SU-DHL-6 (cell line): ENCODE results near the gene PTPRN2.
"Not testable (repeated sequence)": the region's sequence is repeated elsewhere in the genome, so short reads cannot be mapped to it uniquely, and the experiment has no call there.

ENCODE experiments used
- H2AFZ ChIP-seq: fragments of 200-600 bp; sonication (generic); 2 replicates; pipeline ENCODE4 v1.6.1; 2014; ENCODE audit warnings: low read depth, mild to moderate bottlenecking, moderate library complexity, mixed read lengths, antibody characterized with exemption, low read length; ENCODE audit not compliant: severe bottlenecking
- H3F3A ChIP-seq: fragments of 200-600 bp; shearing (Covaris generic); 2 replicates; pipeline ENCODE4 v1.6.0; 2016; ENCODE audit warnings: antibody characterized with exemption, mild to moderate bottlenecking; ENCODE audit not compliant: insufficient read depth
- H3K27ac ChIP-seq: fragments of 200-600 bp; sonication (generic); 2 replicates; pipeline ENCODE4 v1.5.1; 2016; ENCODE audit warnings: low read depth, mild to moderate bottlenecking, low read length, moderate library complexity, mixed read lengths
- H3K27me3 ChIP-seq: fragments of 200-600 bp; sonication (generic), shearing (Covaris generic); 2 replicates; pipeline ENCODE4 v1.6.0; 2014; ENCODE audit warnings: mild to moderate bottlenecking, low read length
- H3K36me3 ChIP-seq: fragments of 200-600 bp; sonication (generic); 2 replicates; pipeline ENCODE4 v1.6.1; 2014; ENCODE audit warnings: mild to moderate bottlenecking, low read length, mixed read lengths
- H3K4me2 ChIP-seq: fragments of 300-600, 200-600 bp; shearing (Covaris generic), sonication (generic); 2 replicates; pipeline ENCODE4 v1.6.0; 2014; ENCODE audit warnings: low read length, low read depth, mild to moderate bottlenecking; ENCODE audit not compliant: poor library complexity, severe bottlenecking
- H3K4me3 ChIP-seq: fragments of 200-600 bp; sonication (generic); 2 replicates; pipeline ENCODE4 v1.5.1; 2014; ENCODE audit warnings: antibody characterized with exemption, low read length, mild to moderate bottlenecking, mixed read lengths; ENCODE audit not compliant: insufficient read depth, poor library complexity, severe bottlenecking
- H3K79me2 ChIP-seq: fragments of 200-600 bp; sonication (generic); 2 replicates; pipeline ENCODE4 v1.6.1; 2014; ENCODE audit warnings: mild to moderate bottlenecking, low read length, moderate library complexity; ENCODE audit not compliant: insufficient read depth
- H3K9ac ChIP-seq: fragments of 200-600 bp; sonication (generic); 2 replicates; pipeline ENCODE4 v1.7.0; 2014; ENCODE audit warnings: mild to moderate bottlenecking, low read length
- H3K9me2 ChIP-seq: fragments of 200-600 bp; sonication (generic); replicated peaks from 2 replicates; pipeline ENCODE4 v1.6.1; 2014; ENCODE audit warnings: low read length; ENCODE audit not compliant: insufficient read depth
- H3K9me3 ChIP-seq: fragments of 200-600 bp; sonication (generic); 2 replicates; pipeline ENCODE4 v1.6.1; 2014; ENCODE audit warnings: low read length, mixed read lengths; ENCODE audit not compliant: insufficient read depth
- H4K20me1 ChIP-seq: fragments of 200-600 bp; sonication (generic); 2 replicates; pipeline ENCODE4 v1.6.1; 2014; ENCODE audit warnings: low read depth, mild to moderate bottlenecking, antibody characterized with exemption, low read length, moderate library complexity, mixed read lengths
- EZH2phosphoT487 ChIP-seq: fragments of 200-600 bp; sonication (generic), shearing (Covaris generic); conservative IDR thresholded peaks from 2 replicates; pipeline ENCODE4 v1.6.1; 2018; ENCODE audit warnings: mild to moderate bottlenecking, antibody characterized with exemption, low read length, moderate library complexity, mixed read lengths
- TF ChIP-seq, protein P1 (sequence below): fragments of 200-600 bp; sonication (generic); IDR thresholded peaks from one replicate; pipeline ENCODE4 v1.5.1; 2017; ENCODE audit warnings: antibody characterized with exemption, mild to moderate bottlenecking, low read length, moderate library complexity; ENCODE audit not compliant: insufficient read depth, poor library complexity, severe bottlenecking

The PTPRN2 gene

GRCh38 chr7:157502701-157503111 is 1084.9 kb downstream of the PTPRN2 start:
- Histone ChIP-seq H3K27ac (no peak overlapping the region), H4K20me1 (no peaks in the 10 kb centered on the region), H3K79me2 (no peaks in the 10 kb centered on the region), H3F3A (no peaks in the 10 kb centered on the region), H3K9ac (no peak overlapping the region), H2AFZ (no peak overlapping the region), H3K27me3 (no peaks in the 10 kb centered on the region), H3K9me2 (no peaks in the 10 kb centered on the region), H3K36me3 (no peaks in the 10 kb centered on the region), H3K4me3 (no peak overlapping the region), H3K9me3 (no peaks in the 10 kb centered on the region), H3K4me2 (no peak overlapping the region)
- TF ChIP-seq, protein P1, sequence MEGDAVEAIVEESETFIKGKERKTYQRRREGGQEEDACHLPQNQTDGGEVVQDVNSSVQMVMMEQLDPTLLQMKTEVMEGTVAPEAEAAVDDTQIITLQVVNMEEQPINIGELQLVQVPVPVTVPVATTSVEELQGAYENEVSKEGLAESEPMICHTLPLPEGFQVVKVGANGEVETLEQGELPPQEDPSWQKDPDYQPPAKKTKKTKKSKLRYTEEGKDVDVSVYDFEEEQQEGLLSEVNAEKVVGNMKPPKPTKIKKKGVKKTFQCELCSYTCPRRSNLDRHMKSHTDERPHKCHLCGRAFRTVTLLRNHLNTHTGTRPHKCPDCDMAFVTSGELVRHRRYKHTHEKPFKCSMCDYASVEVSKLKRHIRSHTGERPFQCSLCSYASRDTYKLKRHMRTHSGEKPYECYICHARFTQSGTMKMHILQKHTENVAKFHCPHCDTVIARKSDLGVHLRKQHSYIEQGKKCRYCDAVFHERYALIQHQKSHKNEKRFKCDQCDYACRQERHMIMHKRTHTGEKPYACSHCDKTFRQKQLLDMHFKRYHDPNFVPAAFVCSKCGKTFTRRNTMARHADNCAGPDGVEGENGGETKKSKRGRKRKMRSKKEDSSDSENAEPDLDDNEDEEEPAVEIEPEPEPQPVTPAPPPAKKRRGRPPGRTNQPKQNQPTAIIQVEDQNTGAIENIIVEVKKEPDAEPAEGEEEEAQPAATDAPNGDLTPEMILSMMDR, result no peak
- no peak for TF ChIP-seq EZH2phosphoT487

- Histone ChIP-seq H3K9me2 (no peaks in the 10 kb centered on the region), H2AFZ (no peak overlapping the region), H3K9me3 (no peaks in the 10 kb centered on the region), H4K20me1 (no peaks in the 10 kb centered on the region), H3F3A (no peaks in the 10 kb centered on the region), H3K27me3 (no peaks in the 10 kb centered on the region), H3K4me3 (no peak overlapping the region), H3K79me2 (no peaks in the 10 kb centered on the region), H3K4me2 (no peak overlapping the region), H3K9ac (no peak overlapping the region), H3K27ac (no peak overlapping the region), H3K36me3 (no peaks in the 10 kb centered on the region)
- TF ChIP-seq EZH2phosphoT487, result no peak
- TF ChIP-seq, protein P1, result no peak
These were observed 1086.0 kb downstream of the PTPRN2 start for GRCh38 chr7:157501581-157501980.

DNA sequence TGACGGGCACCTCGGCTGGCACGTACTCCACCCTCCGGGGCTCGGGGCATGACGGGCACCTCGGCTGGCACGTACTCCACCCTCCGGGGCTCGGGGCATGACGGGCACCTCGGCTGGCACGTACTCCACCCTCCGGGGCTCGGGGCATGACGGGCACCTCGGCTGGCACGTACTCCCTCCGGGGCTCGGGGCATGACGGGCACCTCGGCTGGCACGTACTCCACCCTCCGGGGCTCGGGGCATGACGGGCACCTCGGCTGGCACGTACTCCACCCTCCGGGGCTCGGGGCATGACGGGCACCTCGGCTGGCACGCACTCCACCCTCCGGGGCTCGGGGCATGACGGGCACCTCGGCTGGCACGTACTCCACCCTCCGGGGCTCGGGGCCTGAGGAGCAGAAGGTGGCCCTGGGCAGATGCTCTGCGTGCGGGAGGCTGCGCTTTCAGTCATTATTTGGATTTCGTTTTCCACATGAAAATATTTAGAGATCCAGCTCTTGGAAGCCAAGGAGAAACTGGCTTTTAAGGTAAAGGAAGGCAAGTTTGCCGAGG is 1086.6 kb downstream of the PTPRN2 start:
- H3K4me3 ChIP-seq, H4K20me1 ChIP-seq, H3K9me2 ChIP-seq, H3F3A ChIP-seq, H3K27ac ChIP-seq, H2AFZ ChIP-seq, H3K9ac ChIP-seq, H3K4me2 ChIP-seq, H3K79me2 ChIP-seq, H3K9me3 ChIP-seq, H3K27me3 ChIP-seq, H3K36me3 ChIP-seq: not testable (repeated sequence)

DNA sequence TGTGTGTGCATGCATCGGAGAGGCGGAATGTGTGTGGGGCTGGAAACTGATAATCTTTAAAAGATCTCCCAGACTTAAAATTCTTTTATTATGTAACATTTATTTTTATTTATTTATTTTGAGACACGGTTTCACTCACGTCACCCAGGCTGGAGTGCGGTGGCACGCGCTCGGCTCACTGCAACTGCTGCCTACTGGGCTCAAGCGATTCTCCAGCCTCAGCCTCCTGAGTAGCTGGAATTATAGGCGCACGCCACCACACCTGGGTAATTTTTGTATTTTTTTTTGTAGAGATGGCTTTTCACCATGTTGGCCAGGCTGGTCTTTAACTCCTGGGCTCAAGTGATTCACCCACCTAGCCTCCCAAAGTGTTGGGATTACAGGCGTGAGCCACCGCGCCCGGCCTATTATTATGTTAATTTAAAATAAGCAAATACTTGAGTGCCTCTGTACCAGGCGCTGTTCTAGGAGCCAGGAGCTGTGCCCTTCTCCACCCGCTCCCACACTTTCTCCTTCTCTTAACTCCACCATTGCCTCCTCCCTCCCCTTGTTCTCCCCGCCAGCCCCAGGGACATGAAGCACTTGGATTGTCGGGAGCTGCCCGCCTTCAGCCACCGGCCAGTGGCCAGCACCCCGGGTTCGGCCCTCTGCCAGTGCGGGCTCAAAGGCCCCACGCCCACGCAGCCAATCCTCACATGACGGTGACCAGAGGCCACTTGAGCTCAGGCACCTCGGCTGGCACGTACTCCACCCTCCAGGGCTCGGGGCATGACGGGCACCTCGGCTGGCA is 1087.3 kb downstream of the PTPRN2 start:
- Histone ChIP-seq H3K36me3 (no peaks in the 10 kb centered on the region), H3K9me3 (no peaks in the 10 kb centered on the region), H3K9me2 (no peaks in the 10 kb centered on the region), H3K27me3 (no peaks in the 10 kb centered on the region), H3K4me3 (no peak overlapping the region), H2AFZ (no peak overlapping the region), H3K79me2 (no peaks in the 10 kb centered on the region), H3K9ac (no peak overlapping the region), H4K20me1 (no peaks in the 10 kb centered on the region), H3K27ac (no peak overlapping the region), H3F3A (no peaks in the 10 kb centered on the region), H3K4me2 (no peak overlapping the region)
- TF ChIP-seq EZH2phosphoT487, result no peak
- TF ChIP-seq, protein P1, result no peak
